ENCODE measurements around the gene FEM1A.
"Not testable (repeated sequence)": the region's sequence is repeated elsewhere in the genome, so short reads cannot be mapped to it uniquely, and the experiment has no call there.

The FEM1A gene

DNA sequence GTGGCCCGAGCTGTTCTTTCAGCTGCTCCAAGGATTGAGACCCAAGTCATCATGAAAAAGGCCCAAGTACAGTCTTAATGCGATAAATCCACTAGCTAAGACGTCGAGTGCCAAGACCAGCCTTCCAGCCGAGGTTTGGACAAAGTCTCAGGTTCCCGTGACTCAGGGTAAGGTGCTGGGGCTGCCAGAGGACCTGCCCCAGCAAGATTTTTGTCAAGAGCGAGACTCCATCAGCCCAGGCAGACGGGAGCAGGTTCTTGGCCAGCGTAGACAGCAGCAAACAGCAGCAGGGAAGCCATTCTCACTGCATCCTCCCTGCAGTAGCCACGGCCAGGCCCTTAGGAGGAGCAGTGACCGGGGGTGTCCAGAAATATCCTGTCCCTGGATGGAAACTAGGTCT, 3.4 kb downstream of the FEM1A start:
- no peak overlapping the region for H3K4me3 ChIP-seq (ENCODE audit: low read length)
- H3K9me3 ChIP-seq (ENCODE audit: control insufficient read depth, insufficient read depth, low read length): no peaks in the 10 kb centered on the region
- H3K36me3 ChIP-seq (ENCODE audit: control insufficient read depth, insufficient read depth, low read length): peaks cover 12% of the 10 kb centered on the region; the same call in 1 of the 2 replicates
- no peak for DNase-seq (ENCODE audit: low read depth, low spot score)
- no peak overlapping the region for H3K27ac ChIP-seq (ENCODE audit: low read length)
- no peaks in the 10 kb centered on the region for H3K4me1 ChIP-seq (ENCODE audit: control insufficient read depth, insufficient read depth, low read length)
- WGBS (ENCODE audit: insufficient coverage, insufficient read length): no CpG with 5 or more reads among the region's 11 CpGs
- no peaks in the 10 kb centered on the region for H3K27me3 ChIP-seq (ENCODE audit: control insufficient read depth, insufficient read depth, low read length)

- Histone ChIP-seq H3K27me3 (ENCODE audit: control insufficient read depth, insufficient read depth, low read length) (no peaks in the 10 kb centered on the region), H3K36me3 (ENCODE audit: control insufficient read depth, insufficient read depth, low read length) (peaks cover 12% of the 10 kb centered on the region; the same call in 1 of the 2 replicates), H3K4me3 (ENCODE audit: low read length) (no peak overlapping the region), H3K9me3 (ENCODE audit: control insufficient read depth, insufficient read depth, low read length) (no peaks in the 10 kb centered on the region), H3K4me1 (ENCODE audit: control insufficient read depth, insufficient read depth, low read length) (no peaks in the 10 kb centered on the region), H3K27ac (ENCODE audit: low read length) (no peak overlapping the region)
- no CpG with 5 or more reads among the region's 9 CpGs for WGBS (ENCODE audit: insufficient coverage, insufficient read length)
- DNase-seq (ENCODE audit: low read depth, low spot score): no peak
Observed at GRCh38 chr19:4795400-4795799, 3.9 kb downstream of the FEM1A start.

GRCh38 chr19:4800591-4801081, 9.1 kb downstream of the FEM1A start:
- Histone ChIP-seq H3K4me1 (ENCODE audit: control insufficient read depth, insufficient read depth, low read length) (no peaks in the 10 kb centered on the region), H3K27me3 (ENCODE audit: control insufficient read depth, insufficient read depth, low read length) (no peaks in the 10 kb centered on the region), H3K27ac (ENCODE audit: low read length) (no peak overlapping the region), H3K9me3 (ENCODE audit: control insufficient read depth, insufficient read depth, low read length) (no peaks in the 10 kb centered on the region), H3K4me3 (ENCODE audit: low read length) (no peak overlapping the region), H3K36me3 (ENCODE audit: control insufficient read depth, insufficient read depth, low read length) (peaks cover 5% of the 10 kb centered on the region; the same call in 1 of the 2 replicates)
- WGBS (ENCODE audit: insufficient coverage, insufficient read length): no CpG with 5 or more reads among the region's 23 CpGs
- DNase-seq (ENCODE audit: low read depth, low spot score): no peak

- Histone ChIP-seq H3K4me1 (ENCODE audit: control insufficient read depth, insufficient read depth, low read length) (no peaks in the 10 kb centered on the region), H3K27ac (ENCODE audit: low read length) (no peak overlapping the region), H3K4me3 (ENCODE audit: low read length) (no peak overlapping the region), H3K27me3 (ENCODE audit: control insufficient read depth, insufficient read depth, low read length) (no peaks in the 10 kb centered on the region), H3K36me3 (ENCODE audit: control insufficient read depth, insufficient read depth, low read length) (peaks cover 5% of the 10 kb centered on the region; the same call in 1 of the 2 replicates), H3K9me3 (ENCODE audit: control insufficient read depth, insufficient read depth, low read length) (no peaks in the 10 kb centered on the region)
- no peak for DNase-seq (ENCODE audit: low read depth, low spot score)
- no CpG with 5 or more reads among the region's 3 CpGs for WGBS (ENCODE audit: insufficient coverage, insufficient read length)
Observed at GRCh38 chr19:4801085-4801619, 9.6 kb downstream of the FEM1A start.

GRCh38 chr19:4802711-4803110, 11.2 kb downstream of the FEM1A start:
- Histone ChIP-seq H3K36me3 (ENCODE audit: control insufficient read depth, insufficient read depth, low read length) (no peaks in the 10 kb centered on the region), H3K4me1 (ENCODE audit: control insufficient read depth, insufficient read depth, low read length) (no peaks in the 10 kb centered on the region), H3K27me3 (ENCODE audit: control insufficient read depth, insufficient read depth, low read length) (no peaks in the 10 kb centered on the region), H3K4me3 (ENCODE audit: low read length) (no peak overlapping the region), H3K27ac (ENCODE audit: low read length) (no peak overlapping the region), H3K9me3 (ENCODE audit: control insufficient read depth, insufficient read depth, low read length) (no peaks in the 10 kb centered on the region)
- DNase-seq (ENCODE audit: low read depth, low spot score): no peak
- WGBS (ENCODE audit: insufficient coverage, insufficient read length): no CpG with 5 or more reads among the region's 7 CpGs

GRCh38 chr19:4803736-4804695, 12.5 kb downstream of the FEM1A start:
- peak; percentile 54 for DNase-seq (ENCODE audit: low read depth, low spot score)
- H3K27ac ChIP-seq (ENCODE audit: low read length): no peak overlapping the region
- no peak overlapping the region for H3K4me3 ChIP-seq (ENCODE audit: low read length)
- no peaks in the 10 kb centered on the region for H3K36me3 ChIP-seq (ENCODE audit: control insufficient read depth, insufficient read depth, low read length)
- WGBS (ENCODE audit: insufficient coverage, insufficient read length): no CpG with 5 or more reads among the region's 33 CpGs
- no peaks in the 10 kb centered on the region for H3K4me1 ChIP-seq (ENCODE audit: control insufficient read depth, insufficient read depth, low read length)
- H3K27me3 ChIP-seq (ENCODE audit: control insufficient read depth, insufficient read depth, low read length): no peaks in the 10 kb centered on the region
- no peaks in the 10 kb centered on the region for H3K9me3 ChIP-seq (ENCODE audit: control insufficient read depth, insufficient read depth, low read length)

DNA sequence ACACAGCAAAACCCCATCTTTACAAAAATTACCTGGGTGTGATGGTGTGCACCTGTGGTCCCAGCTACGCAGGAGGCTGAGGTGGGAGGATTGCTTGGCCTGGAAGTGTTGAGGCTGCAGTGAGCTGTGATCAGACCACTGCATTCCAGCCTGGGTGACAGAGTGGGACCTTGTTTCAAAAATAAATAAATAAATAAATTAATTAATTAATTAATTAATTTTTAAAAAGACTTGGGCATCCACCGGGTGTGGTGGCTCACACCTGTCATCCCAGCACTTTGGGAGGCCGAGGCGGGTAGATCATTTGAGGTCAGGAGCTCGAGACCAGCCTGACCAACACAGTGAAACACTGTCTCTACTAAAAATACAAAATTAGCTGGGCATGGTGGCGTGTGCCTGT, 13.6 kb downstream of the FEM1A start:
- H3K4me1 ChIP-seq (ENCODE audit: control insufficient read depth, insufficient read depth, low read length); H3K4me3 ChIP-seq (ENCODE audit: low read length); DNase-seq (ENCODE audit: low read depth, low spot score); H3K36me3 ChIP-seq (ENCODE audit: control insufficient read depth, insufficient read depth, low read length); H3K27ac ChIP-seq (ENCODE audit: low read length); H3K27me3 ChIP-seq (ENCODE audit: control insufficient read depth, insufficient read depth, low read length); H3K9me3 ChIP-seq (ENCODE audit: control insufficient read depth, insufficient read depth, low read length): not testable (repeated sequence)
- no CpG with 5 or more reads among the region's 6 CpGs for WGBS (ENCODE audit: insufficient coverage, insufficient read length)

DNA sequence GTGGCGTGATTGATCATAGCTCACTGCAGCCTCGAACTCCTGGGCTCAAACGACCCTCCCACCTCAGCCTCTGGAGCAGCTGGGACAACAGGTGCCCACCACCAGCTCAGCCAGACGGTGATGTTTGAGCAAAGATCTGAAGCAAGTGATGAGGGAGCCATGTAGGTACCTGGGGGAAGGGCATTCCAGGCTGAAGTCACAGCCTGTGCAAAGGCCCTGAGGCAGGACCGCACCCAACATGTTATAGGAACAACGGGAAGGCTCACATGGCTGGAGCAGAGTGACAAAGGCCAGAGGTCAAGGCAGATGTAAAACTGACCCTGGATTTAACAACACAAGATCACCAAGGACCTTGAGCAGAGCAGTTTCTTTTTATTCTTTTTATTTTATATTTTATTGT, 14.8 kb downstream of the FEM1A start:
- H3K27ac ChIP-seq (ENCODE audit: low read length): no peak overlapping the region
- no peak for DNase-seq (ENCODE audit: low read depth, low spot score)
- no CpG with 5 or more reads among the region's 6 CpGs for WGBS (ENCODE audit: insufficient coverage, insufficient read length)
- H3K36me3 ChIP-seq (ENCODE audit: control insufficient read depth, insufficient read depth, low read length): no peaks in the 10 kb centered on the region
- H3K4me1 ChIP-seq (ENCODE audit: control insufficient read depth, insufficient read depth, low read length): no peaks in the 10 kb centered on the region
- no peak overlapping the region for H3K4me3 ChIP-seq (ENCODE audit: low read length)
- no peaks in the 10 kb centered on the region for H3K9me3 ChIP-seq (ENCODE audit: control insufficient read depth, insufficient read depth, low read length)
- no peaks in the 10 kb centered on the region for H3K27me3 ChIP-seq (ENCODE audit: control insufficient read depth, insufficient read depth, low read length)

DNA sequence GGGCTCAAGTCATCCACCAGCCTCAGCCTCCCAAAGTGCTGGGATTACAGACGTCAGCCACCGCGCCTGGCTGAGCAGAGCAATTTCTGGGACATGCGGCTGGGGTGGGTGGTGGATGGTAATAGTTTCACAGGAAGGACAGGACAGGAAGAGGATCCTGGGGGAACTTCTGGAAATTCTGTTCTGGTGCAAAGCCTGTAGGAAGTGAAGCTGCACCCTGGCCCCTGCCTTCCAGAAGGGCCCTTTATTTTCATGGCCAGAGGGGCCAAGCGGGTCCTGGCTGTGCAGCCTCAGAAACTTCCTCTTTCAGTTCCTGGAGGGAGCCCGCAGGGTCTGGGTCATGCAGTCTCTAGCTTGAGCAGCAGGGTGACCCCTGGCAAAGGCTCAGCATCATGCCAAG, 15.7 kb downstream of the FEM1A start:
- no peaks in the 10 kb centered on the region for H3K36me3 ChIP-seq (ENCODE audit: control insufficient read depth, insufficient read depth, low read length)
- no peaks in the 10 kb centered on the region for H3K4me1 ChIP-seq (ENCODE audit: control insufficient read depth, insufficient read depth, low read length)
- no peak overlapping the region for H3K4me3 ChIP-seq (ENCODE audit: low read length)
- no peaks in the 10 kb centered on the region for H3K27me3 ChIP-seq (ENCODE audit: control insufficient read depth, insufficient read depth, low read length)
- no peaks in the 10 kb centered on the region for H3K9me3 ChIP-seq (ENCODE audit: control insufficient read depth, insufficient read depth, low read length)
- DNase-seq (ENCODE audit: low read depth, low spot score): no peak
- no peak overlapping the region for H3K27ac ChIP-seq (ENCODE audit: low read length)
- WGBS (ENCODE audit: insufficient coverage, insufficient read length): no CpG with 5 or more reads among the region's 6 CpGs

DNA sequence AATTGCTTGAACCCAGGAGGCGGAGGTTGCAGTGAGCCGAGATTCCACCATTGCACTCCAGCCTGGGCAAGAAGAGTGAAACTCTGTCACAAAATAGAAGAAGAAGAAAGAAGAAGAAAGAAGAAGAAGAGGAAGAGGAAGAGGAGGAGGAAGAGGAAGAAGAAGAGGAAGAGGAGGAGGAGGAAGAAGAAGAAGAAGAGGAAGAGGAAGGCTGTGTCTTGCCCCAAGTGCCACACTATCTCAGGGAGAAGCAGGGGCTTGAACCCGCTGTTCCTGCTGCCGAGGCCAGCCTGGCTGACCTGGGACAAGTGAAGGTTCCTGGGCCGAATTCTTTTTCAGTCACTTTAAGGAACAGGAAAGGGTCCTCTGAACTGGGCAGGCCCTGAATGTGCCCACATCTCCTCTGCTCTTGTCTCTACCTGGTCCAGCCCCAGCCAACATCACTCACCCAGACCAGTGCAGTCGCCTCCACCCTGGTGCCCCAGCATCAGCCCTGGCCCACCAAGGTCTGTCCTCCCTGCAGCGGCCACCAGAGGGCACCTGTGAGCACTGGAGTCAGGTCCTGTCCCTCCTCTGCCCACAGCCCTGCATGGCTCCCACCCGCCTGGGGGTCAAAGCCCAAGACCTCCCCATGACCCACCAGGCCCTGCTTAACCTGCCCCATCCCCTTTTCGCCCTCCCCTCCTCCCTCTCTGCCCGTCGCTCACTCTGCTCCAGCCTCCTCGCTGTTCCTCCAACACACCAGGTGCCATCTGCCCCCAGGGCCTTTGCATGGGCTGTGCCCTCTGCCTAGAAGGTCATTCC, 20.0 kb downstream of the FEM1A start:
- no peaks in the 10 kb centered on the region; the same call in 1 of the 2 replicates for H3K36me3 ChIP-seq (ENCODE audit: control insufficient read depth, insufficient read depth, low read length)
- no peaks in the 10 kb centered on the region for H3K9me3 ChIP-seq (ENCODE audit: control insufficient read depth, insufficient read depth, low read length)
- peak; percentile 63 for DNase-seq (ENCODE audit: low read depth, low spot score)
- WGBS (ENCODE audit: insufficient coverage, insufficient read length): no CpG with 5 or more reads among the region's 12 CpGs
- H3K27ac ChIP-seq (ENCODE audit: low read length): no peak overlapping the region
- no peaks in the 10 kb centered on the region for H3K4me1 ChIP-seq (ENCODE audit: control insufficient read depth, insufficient read depth, low read length)
- H3K27me3 ChIP-seq (ENCODE audit: control insufficient read depth, insufficient read depth, low read length): no peaks in the 10 kb centered on the region
- no peak overlapping the region for H3K4me3 ChIP-seq (ENCODE audit: low read length)
